RPMI8226 (cell line): Measurements from ENCODE around the gene C16orf78.
A peak's percentile ranks its signal among the peaks of the same experiment; 100 is the strongest.

Source experiments
- DNase-seq: peaks from one replicate; pipeline ENCODE4 v3.0.0-alpha.2; 2015

Gene C16orf78

DNA sequence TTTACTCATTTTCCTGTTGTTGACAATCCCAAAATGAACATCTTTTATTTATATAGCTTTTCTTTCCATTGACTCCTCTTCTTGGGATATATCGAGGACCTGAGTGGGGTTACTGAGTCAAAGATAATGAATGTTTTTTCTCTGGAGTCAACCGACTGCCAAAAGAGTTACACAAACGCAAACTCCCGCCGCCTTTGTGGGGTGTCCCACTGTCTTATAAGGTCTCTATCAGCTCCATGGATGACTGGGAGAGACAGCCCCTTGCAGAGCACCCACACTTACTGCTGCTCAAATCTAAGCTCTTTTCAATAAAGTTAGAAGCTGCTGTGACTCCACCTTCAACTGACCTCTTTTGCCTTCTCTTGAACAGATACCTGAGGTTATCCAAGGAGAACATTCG lies 25.2 kb downstream of the C16orf78 start:
- no peak for DNase-seq

DNA sequence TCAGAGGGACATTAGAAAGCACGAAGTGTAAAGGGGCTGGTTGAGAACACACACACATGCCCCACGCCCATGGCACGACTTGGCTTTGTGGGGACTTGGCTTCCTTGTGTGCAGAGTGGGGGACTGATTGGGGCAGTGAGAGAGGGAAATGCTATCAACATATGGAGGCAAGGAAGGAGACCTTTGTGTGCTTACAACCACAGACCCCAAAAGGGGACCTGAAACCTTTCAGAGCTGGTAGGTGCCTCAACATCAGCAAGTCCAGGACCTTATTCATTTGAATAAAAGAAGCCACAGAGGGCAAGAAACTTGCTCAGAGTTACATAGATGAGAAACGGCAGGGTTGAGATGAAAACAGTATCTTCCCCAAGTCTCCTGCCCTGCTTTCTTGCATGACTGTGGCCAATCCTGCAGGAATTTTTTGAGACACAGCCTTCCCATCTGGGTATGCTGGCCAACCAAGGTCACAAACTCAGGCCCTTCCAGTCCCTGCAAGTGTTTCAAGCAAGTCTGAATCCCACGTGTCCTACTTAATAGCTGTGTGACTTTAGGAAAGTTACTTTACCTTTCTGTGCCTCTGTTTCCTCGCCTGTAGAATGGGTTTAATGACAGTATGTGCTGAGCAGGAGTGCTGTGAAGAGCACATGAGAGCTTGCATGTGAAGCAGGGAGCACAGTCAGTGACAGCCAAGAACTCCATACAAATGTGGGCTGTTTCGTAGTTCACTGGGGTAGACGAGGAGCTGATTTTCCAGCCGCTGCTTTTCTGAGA lies 26.2 kb downstream of the C16orf78 start:
- peak; percentile 29 for DNase-seq

DNA sequence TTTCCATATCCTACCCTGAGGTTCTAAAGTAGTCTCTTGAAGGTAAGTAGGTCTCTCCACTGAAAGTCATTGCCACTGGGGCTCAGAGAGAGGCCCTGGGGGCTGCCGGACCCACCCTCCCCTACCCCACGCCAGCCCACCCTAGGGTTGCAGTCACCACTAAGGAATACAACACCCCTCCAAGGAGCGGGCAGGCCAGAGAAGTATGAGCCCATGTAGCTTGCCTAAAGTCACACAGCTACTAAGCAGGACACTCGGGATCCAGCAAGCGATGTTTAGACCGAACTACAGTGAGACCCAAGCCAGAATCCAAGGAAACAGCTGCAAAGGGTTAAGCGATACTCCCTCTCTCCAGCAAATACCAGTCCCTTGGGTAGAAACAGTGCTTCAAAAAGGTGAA lies 27.0 kb downstream of the C16orf78 start:
- DNase-seq: no peak

DNA sequence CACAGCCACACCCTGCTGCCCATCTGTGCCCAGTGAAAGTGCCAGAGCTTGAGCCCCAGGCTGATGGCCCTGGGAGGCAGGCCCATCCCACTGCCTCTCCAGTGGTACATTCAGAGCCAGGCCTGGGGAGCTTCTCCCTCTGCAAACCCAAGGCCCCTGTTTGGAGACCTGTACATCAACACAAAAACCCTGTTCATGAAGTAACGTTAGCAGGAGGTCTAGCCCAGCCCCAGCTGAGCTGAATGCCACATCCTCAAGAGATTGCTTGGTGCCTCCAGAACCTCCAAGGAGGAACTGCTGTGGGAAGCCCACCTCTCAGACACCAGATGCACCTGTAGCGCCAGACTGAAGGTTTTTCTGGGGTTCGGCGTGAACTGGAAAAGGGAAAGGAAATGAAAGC lies 31.5 kb downstream of the C16orf78 start:
- no peak for DNase-seq

DNA sequence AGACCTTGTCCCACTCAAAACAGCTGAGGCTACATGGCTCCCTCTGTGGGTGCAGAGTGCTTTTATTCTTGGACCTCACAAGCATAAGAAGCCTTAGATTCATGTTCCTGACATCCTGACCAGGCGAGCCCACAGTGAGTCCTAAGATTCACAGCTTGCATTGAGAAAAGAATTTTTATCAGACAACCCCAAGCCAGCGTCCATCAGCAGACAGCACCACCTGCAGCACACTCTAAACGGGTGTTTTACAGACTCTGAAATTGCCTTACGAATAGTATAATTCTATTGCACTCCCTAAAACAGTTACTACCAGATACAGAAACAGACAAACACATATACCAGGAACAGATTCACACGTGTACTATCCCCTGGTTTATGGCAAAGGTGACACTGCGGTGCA lies 31.9 kb downstream of the C16orf78 start:
- DNase-seq: no peak

DNA sequence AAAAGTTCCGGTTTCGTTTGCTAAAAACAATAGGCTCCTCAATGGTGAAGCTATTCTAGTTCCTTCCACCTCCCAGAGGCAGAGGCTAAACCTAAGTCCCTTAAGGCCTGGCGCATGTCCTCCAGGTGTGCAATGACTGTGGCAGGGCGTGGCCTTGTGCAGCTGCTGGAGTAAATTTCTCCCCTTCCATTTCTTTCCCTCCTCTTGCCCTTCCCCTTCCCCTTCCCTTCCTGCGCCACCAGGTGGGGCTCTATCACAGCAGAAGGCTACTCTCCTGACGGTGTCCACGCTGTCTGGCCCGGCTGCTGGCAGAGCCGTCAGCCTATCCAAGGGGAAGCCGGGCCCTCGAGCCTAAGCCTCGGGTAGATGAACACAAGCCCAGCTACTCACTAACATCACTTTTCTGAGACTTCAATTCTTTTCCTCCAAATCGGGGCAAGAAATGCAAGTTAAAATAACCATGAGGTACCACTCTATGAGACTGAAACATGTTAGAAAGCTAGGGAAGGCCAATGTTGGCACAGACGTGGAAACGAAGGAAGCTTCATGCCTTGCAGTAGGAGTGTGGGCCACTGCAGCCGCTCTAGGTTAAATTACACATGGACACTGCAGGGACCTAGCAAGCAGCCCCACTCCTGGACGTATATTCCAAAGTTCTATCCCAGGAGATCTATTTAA lies 34.4 kb downstream of the C16orf78 start:
- peak; percentile 97 for DNase-seq

DNA sequence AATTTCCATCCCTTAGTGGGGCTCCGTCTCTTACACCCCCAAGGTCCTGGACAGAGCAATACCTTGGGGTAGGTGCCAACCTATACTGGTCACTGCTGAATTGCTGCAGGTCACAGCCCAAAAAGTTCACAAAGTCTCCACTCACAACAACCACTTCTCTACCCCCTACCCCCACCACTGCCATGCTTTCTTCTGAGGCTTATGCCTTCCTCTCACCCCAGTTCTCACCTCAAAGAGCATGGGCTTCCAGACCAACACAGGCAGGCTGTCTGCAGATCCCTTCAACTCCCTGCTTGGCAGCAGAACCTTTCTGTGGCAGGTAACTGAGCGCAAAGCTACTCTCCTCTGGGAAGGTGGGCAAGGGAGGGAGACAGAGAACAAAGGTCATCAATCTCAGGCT lies 35.5 kb downstream of the C16orf78 start:
- no peak for DNase-seq

DNA sequence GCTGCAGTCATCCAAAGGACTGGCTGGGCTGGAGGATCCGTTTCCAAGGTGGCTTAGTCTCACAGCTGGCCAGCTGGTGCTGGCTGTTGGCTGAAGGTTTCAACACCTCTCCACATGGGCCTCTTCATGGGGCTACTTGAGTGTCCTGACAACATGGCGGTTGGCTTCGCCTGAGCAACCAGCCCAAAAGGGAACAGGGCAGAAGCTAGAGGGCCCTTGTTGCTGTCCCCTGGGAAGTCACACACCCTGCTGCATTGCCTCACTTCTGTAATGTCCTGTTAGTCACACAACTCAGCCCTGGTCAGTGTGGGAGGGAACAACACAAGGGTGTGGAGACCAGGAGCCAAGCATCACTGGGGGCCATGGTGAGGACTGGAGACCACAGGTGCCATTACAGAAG lies 36.6 kb downstream of the C16orf78 start:
- DNase-seq: no peak

DNA sequence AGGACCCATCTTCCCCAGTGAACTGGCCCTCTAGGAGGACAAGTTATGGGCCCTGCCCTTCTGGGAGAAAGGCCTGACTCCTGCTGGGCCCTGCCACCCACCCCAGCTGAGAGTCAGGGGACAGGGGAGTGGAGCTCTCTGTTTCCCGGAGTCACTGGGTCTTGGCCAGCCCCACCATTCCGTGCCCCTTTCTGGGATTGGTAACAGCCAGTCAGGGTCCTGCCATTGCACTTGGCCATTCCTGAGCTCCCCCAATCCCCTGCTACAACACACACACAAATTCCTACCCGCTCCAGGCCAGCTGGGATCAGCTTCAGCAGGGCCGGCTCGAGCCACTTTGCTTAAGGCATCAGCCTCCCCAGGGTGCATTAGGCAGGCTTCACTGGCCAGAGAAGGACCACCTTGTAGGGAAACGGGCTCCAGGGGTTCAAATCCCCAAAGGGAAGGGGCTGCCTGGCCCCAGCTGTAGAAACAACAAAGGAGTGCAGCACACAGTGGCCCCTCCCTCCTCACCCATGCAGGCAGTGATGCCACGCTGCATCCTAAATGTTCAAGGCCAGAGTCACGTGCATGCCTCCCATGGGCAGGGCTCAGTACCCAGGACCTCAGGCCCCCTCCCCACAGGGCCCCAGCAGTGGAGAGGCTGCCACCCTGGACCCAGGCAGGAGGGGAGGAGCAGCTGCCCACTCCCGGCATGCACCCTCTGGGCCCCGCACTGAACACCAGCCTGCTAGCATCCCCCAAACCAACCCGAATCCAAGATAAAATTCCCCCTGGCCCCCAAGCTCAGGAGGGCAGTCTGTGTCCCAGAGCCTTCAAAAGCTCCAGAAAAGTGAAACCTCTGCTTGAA lies 37.7 kb downstream of the C16orf78 start:
- no peak for DNase-seq

DNA sequence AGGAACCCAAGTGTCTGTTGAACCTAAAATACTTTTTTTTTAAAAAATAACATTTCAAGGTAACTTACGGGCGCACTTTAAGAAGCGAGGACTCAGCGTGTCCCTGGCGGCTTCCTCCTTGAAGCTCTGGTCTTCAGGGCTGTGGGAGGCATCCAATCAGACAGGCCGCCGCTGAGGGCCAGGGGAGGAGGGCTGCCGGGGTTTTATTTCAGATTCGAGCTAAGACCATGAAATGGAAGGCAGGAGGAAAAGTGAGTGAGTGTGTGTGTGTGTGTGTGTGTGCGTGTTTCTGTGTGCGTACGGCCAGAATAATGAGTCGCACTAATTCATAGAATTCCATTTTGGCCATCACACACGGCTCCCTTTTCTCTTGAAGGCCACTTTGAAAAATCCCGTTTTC lies 41.1 kb downstream of the C16orf78 start:
- no peak for DNase-seq

DNA sequence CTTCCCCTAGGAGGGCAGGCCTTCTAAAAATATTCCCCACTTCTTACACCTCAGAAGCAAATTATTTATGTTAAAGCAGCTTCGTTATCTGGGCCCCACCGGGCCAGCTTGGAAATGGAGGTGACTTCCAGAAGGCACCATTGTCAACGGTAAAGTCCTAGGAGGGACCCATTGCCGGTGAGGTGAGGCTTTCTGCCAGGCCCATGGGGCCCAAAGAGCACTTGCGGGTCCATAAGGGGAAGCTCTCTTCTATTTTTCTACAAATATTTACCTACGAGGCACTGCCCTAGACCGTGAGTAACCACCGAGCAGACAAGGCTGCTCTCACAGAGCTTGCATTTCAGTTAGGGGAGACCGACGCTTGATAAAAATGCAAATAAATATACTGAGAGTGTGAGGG lies 41.5 kb downstream of the C16orf78 start:
- DNase-seq: no peak

DNA sequence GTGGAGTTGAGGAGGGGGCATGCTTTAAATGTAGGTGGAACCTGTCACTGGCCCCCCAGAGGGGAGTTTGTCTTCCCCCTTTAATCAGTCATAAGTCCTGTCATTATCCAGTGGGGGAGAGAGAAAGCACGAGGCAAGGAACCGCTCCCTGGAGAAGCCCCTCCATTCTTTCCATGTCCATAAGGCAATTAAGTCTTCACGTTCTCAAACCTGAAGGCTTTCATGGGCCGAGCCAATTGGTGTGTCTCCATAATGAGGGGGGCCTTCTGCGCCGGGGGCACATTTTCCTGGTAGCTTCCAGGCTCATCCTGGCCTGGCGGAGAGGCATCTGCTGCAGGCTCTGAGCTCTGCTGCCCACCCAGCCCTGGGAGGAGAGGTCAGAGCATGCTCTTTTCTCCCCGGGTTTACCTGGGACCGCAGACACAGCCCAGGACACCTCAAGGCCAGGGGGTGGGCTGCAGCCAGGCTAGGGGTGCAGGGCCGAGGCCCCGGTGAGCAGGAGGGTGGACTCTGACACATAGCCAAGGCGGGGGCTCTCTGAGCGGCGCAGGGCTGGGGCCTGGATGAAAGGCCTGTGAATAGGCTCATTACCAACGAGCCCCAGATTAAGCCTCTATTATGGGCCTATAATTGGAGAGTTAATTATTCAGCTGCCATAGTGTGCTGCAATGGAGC lies 42.5 kb downstream of the C16orf78 start:
- DNase-seq: no peak

DNA sequence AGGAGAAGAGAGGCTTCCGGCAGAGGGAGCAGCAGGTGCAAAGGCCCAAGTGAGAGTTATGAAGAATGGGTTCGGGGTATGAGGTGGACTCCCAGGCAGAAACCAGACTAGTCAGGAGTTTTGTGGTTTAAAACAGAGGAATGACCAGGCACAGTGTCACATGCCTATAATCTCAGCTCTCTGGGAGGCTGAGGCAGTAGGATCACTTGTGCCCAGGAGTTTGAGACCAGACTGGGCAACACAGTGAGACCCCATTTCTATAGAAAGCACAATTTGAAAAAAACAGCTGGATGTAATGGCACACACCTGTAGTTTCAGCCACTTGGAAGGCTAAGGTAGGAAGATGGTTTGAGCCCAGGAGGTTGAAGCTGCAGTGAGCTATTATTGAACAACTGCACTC lies 43.8 kb downstream of the C16orf78 start:
- no peak for DNase-seq

DNA sequence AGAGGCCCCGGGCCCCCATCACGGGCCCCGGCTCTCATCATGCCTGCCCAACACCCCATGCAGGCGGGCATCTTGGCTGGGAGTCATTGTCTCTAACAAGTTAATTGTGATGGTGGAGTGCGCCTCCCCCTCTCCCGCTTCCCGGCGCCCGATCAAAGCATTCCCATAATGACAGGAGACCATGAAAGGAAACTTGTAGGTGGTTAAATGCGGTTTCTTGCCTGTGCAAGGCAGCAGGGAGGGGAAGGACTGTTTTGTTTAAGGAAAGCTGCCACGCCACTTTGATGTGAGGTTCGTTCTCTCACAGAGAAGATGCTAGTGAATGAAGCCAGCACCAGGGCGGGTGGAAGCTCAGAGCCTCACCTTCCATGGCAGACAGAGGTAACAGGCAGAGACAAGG lies 45.4 kb downstream of the C16orf78 start:
- no peak for DNase-seq

DNA sequence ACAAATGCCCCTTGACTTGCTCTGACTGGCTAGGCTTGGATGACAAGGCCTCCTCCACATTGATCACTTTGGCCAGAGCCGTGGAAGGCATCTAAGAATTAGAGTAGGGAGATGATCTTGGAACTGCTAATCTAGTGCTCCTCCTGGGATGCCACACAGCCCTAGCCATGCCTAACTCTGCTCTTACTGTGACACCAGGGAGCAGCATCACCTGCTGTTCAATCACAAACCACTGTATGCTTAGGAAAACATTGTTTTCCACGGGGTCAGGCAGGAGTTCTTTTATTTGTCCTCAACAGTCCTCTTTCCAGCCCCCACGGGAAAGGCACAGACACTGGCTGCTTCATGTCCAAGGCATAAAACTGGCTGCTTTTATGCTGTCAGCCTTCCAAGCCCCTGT lies 46.3 kb downstream of the C16orf78 start:
- no peak for DNase-seq

DNA sequence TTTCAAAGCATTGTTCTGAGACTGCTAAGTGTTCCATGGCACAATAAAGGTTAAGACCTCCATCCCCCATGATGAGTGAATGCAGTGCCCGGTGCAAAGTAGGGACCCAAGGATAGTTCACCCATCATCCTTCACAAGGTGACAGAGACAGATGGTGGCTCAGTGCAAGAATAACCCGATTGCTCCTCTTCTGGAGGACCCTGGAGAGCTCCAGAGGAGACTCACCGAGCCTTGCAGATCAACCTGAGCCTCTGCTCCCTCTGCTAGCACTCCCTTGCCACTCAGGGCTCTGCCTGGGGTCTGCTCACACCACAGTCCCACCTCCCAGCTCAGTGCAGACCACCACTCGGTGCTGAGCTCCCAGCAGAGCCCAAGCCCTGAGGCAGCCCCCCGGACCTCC lies 49.3 kb downstream of the C16orf78 start:
- no peak for DNase-seq

DNA sequence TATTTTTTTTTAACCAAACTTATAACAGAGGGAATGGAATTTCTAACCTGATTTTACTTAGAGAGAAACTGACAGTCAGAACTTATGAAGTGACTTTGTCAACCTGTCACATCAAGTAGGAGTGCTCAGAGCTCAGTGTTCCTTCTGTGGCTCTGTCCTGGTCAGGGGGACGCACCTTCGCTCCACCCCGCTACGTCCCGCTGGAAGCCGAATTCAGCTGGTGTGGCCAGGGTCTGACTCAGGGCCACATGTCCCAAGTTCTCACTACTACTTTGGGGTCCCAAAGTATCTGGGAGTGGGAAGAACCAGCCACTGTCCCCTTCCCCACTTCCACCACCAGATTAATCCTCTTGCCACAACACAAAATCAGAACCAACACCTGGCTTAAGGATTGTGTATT lies 51.4 kb downstream of the C16orf78 start:
- no peak for DNase-seq

DNA sequence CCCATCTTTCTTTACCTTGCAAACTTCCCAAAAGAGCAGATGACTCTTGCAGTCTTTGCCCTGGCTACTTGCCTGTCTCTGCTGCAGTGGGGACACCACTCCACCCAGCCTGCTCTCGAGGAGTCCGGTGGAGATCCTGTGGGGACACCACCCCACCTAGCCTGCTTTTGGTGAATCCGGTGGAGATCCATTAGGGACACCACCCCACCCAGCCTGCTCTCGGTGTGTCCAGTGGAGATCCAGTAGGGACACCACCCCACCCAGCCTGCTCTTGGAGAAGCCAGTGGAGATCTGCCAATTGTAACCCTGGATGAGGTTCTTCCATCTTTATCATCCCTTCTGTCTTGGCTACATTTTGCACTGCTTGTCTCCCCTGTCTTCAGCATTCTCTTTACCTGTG lies 54.2 kb downstream of the C16orf78 start:
- DNase-seq: no peak

DNA sequence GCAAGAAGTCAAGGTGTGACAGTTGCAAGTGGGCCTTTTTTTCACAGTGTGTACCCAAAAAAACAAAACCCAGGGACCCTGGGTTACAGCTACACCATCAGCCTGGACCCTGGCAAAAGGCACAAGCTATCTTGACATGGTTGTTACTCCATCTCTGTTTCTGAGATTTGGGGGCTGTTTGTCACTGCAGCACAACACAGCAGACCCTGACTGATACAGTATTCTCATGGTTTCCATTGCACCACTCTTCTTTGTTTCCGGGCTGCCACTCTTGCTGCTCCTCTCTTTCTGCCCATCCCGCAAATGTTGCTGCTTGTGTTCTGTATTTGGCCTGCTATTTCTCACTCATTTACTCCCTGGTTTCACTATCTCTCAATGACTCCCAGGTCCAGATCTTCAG lies 55.2 kb downstream of the C16orf78 start:
- no peak for DNase-seq

DNA sequence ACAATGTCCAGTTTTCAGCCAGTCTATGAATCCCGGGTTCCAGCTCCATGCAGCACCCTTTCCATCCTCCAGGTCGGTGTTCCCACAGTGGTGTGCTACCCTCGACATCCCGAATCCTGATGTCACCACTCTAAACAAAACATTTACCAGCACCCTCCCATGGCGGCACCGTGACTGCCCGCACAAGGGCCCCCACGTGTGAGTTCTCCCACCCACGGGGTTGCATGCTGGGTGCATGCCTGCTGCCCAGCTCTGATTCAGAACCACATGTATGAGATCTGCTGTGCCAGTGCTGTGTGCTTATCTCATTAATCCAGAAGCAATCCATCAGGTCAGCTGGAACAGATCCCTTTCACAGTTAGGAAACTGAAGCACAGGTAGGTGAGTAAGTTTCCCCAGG lies 57.4 kb downstream of the C16orf78 start:
- DNase-seq: no peak

DNA sequence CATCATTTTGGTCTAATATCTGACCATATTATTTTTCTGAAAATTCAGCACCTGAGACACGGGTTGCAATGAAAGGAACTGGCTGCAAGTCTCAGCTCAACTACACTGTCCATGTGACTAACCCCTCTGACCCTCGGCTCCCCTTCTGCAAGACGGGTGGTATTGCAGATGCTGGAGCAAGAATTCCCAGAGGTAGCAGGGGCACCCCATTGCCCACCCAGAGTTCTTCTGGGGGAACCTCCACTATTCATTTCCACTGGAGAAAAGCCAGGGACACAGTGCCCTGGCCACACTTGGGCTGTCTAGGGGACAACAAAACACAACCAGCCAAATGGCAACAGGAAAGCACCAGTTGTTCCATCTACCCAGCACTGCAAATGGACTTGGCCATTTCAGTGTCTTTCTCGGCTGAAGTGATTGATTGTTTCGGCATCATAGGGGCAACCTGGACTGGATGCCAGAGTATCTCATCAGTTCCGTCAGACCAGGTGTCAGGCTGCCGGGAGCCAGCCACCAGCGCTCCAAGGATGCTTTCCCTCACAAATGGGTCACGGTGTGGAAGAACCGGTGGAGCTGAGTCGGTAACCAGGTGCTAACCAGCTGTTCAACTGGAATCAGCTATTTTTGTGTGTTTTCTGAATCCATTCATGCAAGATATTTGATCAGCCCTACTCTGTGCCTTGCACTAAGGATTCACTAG lies 58.1 kb downstream of the C16orf78 start:
- DNase-seq: no peak

DNA sequence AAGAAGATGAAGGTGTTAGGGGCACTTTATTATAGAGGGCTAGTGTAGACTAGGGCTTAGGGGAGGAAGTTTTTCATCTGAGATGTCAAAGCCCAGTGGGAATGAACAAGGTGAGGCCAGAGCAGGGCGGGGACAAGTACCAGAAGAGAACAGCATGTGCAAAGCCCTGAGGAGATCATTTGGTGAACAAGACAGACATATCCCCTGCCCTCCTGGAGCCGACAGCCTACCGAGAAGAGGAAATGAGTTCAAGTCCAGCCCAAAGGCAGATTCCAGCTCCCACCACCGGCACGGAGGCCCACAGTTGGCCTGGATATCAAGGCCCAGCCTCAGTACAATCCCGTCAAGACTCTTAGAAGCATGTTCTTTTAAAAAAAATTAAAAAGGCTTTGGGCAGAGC lies 61.1 kb downstream of the C16orf78 start:
- DNase-seq: no peak

DNA sequence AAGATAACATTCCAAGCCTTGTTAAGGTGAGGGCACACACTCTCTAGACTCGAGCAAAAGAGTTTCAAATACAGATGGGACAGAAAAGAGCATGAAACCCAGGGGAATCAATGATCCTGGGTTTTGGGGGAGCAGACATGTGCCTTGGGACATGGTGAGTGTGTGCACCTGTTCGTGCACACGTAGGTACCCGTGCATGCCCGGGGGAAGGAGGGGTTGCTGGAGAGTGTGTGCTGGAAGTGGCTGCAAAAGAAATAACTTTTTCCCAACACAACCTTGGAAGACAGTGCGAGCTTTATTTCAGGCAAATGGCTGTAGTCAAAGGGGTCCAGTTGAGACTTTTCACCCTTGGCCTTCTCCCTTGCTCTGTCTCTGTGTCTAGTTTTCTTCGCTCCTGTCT lies 62.6 kb downstream of the C16orf78 start:
- DNase-seq: no peak
